HPDE6-E6E7 (cell line): ENCODE measurements around the gene ASTN1.

Experiments
- DNase-seq: peaks from one replicate; pipeline ENCODE4 v3.0.0; 2011; ENCODE audit warnings: missing footprints; ENCODE audit errors: extremely low spot score

Gene ASTN1

DNA sequence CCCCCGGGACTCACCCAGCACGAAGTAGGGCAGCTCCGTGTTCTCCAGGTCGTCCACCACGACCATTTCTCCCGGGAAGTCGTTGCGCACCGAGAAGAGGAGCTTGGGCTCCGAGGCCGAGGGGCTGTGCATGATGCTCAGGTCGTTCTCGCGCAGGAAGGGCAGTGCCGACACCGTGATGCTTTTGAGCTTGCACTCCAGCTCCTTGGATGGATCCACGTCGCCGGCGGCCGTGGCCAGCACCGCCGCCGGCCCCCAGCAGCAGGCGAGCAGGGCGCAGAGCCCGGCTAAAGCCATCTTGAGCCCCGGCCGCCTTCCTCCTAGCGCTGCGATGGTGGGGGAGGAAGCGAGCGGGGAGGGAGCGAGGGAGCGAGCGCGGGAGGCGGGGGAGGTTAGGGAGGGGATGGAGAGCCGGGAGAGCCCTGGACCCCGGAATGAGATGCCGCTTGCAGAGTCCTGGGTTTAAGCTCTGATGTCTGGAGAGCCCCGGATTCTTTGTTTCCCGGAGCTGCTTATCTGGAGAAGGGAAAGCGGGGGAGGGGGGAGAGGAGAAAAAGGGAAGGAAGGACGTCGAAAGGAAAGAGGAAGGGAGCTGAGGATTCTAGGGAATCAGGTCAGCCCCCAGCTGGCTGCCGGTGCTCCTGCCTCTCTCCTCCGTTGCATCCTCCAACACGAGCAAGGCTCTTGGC lies at the start of gene ASTN1:
TSS of gene ASTN1 (minus strand) at position 333 of the 689 bp plus-strand sequence. CDS start at position 297, 36 bp downstream.
- DNase-seq = no peak

DNA sequence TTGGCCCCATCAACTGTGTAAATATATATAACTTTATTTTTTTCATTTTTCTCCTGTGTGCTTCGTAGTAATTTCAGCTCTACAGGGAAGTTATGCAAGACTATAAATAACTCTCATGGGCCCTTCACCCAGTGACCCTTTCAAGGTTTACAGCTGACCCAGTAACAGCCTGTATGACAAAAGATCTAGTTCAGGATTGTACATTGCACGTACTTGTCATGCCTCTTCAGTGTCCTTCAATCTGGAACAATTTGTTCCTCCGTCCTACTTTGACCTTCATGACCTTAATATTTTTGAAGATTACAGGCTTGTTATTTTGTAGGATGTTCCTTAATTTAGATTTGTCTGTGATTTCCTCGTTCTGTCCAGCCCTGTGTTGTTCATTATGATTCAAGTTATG lies 46.7 kb upstream of the ASTN1 start:
- no peak for DNase-seq

DNA sequence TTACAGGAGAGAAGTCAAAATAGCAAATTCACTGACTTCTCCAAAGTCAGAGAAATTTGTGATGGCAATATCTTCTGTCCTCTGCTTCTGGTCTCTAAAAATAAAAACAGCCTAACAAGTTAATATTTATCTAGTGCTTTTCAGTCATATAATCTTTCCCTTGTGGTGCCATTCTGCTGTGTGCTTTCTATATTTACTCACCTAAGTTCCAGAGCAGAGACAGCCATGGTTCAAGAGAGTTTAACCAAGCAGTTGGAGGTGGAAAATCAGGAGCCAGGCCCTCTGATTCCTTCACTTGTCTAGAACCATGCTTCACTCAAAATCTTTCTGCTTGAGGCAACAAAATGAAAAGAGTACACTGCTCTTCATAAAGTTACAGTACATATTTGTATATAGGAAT lies 45.6 kb upstream of the ASTN1 start:
- DNase-seq = no peak

DNA sequence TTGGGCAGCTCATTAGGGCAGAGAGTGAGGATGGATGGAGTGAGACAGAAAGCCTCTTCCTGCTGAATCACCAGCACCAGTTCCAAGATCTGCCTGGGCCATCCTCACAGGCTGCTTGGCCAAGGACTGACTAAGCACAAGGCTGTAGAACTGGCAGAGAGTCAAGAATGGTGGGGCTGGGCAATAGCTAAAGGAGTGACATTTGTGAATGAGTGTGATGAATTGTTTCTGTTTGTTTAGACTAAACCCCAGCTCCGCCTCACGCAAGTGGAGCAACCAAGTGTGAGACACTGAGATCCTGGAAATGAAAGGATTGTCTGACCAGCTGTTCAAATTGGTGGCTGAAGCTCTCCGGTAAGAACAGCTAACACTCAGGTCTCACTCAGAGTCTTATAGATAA lies 44.8 kb upstream of the ASTN1 start:
- peak; percentile 80 for DNase-seq

DNA sequence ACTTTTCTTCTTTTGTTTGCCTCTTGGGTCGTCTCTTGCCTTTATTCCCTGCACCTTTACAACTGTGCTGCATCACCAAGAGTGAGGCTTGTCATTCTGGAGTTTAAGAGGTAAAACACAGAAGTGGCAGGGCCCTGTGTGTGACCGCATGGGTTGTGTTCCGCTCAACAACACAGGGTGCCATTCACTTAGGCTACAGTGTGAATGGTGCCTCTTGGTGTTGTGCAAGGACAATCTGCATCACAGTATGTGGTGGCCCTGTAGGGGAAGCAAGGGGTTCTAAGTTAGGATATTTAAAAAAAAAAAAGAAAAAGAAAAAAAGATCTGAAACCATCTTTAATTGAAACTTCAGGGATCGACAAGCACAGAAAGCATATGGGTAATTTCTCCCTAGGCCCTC lies 44.4 kb upstream of the ASTN1 start:
- no peak for DNase-seq

DNA sequence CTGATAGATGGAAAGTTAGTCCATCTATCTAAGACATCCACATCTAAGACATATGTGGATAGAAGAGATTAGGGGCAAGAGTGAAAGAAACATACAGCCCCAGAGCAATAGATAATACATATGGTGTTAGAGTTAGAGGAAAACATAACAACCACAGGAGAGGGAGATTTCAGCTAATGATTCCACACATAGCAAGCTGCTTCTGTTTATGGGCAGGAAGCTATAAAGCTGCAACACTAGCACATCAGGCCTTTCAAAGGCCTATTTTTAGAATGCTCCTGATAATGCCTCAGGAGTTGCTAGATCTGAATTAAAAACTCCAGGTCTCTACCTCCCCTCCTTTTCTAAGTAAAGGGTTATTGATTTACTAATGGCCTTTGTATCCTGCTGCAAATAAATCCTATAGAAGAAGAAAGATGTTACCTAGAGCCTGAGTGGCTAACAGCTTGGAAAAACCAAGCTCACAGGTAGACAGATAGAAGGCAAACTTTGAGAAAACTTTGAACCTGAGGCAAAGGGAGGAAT lies 42.4 kb upstream of the ASTN1 start:
- DNase-seq = no peak

DNA sequence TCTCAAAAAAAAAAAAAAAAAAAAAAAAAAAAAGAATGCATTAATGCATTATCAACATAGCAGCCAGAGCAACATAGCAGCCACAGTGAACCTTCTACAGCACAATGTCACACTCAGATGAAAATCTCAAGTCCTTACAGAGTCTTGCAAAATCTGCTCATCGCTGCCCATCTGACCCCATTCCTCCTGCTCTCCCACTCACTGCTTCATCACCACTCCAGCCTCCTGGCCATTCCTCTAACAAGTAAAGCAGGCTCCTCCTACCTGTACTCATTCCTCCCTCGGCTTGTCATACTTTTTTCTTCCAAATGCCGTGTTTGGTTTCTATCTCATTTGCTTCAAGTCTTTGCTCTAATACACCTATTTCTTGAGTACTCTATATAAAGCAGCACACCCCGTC lies 35.8 kb upstream of the ASTN1 start:
- no peak for DNase-seq

DNA sequence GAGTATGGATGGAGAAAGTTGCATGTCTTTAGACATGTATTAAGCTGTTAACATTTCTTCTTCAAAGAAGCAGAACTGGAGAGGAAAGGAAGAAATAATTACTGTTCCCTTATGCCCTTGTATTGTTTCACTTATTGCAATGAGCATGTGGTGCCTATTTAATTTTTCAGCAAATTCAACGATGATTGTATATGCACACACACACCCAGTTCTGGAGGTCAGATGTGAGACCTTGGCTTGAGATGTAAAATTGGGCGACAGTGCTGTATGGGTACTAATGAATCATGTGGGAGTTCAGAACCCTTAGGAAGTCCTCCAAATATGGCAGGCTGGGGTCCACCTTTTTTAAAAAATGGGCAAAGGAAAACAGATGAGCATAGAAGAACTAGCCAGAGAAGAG lies 33.7 kb upstream of the ASTN1 start:
- no peak for DNase-seq

DNA sequence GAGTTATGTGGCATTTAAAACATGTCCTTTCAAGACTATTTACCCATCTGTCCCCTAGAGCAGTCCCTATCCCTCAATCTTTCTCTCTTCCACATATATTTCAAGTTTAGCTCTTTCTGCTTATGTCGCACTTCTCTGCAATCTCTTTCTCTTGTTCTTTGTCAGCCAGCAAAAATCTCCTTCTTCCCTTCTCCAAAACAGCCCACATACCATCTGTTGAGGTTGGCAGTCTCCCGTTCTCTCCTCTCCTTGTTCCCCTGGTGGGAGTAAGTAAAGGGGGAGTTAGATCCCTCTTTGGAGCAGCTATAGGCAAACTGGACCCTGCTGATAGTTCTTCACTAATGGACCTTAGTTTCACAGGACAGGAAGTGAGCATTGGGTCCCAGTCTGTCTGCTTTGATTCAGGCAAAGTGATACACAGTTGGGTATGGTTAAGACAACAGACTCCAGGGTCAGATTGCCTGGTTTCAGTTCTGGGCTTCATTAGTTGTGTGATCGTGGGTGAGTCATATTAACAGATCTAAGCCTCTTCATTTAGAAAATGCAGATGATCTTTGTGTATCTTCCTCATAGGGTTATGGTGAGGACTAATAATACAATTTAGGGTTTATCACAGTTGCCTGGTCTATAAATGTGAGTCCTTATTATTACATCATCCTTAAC lies 25.9 kb upstream of the ASTN1 start:
- no peak for DNase-seq

DNA sequence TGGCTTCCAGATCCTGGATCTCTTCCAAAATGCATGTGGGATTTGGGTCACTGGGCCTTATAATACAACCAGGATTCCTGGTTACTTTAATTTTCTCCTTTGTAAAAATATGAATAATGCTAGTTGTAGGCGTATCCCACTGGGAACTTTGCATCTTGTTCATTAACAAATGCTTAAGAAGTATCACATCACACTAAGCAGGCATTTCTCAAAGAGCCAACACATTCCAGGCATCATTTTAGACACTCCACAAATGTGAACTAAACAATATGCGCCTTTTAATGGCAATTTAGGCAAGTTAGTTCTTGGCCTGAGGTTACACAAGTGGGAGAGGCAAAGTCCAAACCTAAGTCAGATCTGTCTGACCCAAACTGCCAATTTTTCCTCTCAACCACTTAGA lies 22.1 kb upstream of the ASTN1 start:
- DNase-seq = no peak

DNA sequence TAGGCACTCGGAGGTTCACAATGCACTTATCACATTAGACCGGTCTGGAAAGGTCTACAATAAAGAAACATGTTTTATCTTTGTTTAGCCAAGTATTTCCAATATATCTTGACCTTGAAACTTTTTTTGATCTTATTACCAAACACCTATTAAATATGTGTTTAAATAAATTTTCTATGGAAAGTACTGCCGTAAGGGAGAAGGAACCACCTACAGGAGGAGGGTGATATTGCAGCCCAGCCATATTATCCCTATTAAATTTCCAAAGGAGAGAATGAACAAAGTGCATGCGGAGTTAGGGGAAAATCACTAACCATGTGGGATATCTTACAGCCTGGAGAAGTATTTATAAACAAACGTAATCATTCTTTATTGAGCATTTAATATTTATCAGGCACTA lies 20.7 kb upstream of the ASTN1 start:
- DNase-seq = no peak

DNA sequence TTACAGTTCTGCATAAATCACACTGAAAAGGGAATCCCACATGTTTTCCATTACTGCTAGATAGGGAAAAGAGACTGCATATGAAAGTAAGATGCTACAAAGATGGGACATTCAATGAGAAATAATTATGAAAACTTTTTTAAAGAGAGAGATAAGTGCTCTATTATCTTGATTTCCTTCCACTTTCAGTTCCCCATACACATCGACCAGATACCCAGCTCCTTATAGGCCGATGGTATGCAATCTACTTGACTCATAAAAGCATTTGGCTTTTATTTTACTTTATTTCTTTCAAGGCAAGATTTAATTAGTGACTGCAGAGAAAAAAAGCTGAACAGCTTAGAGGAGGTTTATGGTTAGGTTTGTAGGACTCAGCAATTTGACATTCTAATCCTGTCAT lies 19.3 kb upstream of the ASTN1 start:
- DNase-seq = no peak

DNA sequence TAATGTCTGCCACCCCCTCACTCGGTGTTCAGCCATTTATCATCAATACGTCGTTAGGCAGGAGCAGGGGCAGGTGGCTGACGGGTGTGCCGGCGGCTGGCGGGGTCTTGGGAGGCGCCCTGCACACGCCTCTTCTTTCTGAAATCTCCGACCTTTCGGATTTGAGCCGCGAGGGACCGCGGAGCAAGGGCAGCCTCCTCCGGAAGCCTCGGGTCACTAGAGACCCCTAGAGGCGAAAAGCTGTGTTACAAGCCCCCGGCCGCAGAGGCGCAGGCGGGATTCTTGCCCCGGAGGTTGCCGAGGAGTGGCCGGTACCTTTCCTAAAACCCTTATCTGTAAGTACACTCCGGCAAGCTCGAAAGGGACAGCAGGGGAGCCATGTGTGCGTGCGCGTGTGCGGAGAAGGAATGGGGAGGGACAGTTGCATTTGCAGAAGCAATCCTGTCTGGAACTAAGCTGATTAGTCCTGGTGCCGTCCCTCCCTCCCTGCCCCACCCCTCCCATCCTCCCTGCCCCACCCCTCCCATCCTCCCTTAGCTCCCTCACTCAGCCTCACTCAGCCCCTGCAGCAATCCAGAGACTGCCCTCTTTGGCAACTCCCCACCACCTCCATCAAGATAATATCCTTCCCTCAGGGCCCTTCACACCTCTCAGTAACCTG lies 17.2 kb upstream of the ASTN1 start:
- DNase-seq = peak; percentile 45

DNA sequence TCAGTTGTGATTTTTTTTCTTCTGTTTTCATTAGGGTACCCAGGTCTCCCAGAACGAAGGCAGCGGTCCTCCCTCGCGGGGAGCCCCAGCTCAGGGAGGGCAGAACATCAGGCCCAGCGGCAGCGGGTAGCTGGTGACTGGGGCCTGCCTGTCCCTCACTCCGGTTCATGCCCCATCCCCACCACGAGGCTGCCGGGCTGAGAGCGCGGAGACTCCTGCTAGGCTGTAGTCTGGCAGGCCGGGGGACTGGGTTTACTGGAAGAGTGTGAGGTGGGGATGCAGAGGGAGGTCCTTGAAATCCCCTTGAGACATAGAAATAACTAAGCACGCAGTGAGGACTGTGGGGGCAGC lies 16.7 kb upstream of the ASTN1 start:
- DNase-seq = no peak

DNA sequence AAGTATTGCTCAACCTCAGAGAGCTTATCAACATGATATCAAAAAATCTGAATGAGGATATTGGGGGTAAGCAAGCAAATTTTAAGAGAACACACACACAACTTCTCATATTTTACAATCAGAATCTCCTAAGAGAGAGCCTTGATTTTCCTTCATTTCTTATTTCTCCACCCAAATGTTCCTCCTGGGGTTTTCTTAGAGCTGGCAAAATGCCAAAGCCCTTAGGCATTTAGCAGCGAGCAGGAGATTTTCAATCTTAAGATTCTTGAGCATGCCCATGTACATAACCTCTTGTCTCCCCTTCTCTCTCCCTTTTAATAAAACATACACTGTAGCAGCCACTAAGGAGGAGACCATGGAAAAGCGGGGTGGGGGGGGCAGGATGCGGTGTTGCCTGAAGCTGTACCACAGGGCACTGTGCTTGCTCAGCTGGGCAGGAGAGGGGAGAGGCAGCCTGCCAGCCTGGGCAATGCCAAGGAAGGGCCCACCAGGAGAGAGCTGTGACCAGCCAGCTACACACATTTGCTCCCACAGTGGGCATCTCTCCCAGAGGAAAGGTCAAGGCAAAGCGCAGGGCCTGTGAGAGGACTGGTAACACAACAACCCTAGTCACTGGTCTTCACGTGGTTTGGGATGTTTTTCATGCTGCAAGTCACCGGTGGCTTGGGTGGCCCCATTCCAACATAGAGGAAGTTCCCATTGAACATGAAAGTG lies 10.6 kb upstream of the ASTN1 start:
- no peak for DNase-seq

DNA sequence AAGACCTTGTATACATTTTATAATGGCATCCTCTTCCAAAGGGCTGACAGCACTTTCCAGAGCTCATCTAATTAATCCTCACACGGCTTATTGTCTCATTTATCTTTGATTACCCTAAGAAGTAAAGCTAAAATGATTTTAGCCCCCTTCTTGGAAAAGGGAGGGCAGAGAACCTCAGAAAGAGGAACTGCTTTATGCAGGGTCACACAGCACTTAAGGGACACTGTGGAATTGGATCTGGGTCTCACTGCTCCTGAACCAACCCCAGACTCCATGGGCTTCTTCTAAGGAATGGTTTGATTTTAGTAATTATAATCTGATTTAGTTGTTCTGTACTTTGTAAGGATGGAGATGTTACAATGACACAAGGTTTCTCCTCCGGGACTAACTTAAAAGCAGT lies 9.5 kb upstream of the ASTN1 start:
- DNase-seq = no peak

DNA sequence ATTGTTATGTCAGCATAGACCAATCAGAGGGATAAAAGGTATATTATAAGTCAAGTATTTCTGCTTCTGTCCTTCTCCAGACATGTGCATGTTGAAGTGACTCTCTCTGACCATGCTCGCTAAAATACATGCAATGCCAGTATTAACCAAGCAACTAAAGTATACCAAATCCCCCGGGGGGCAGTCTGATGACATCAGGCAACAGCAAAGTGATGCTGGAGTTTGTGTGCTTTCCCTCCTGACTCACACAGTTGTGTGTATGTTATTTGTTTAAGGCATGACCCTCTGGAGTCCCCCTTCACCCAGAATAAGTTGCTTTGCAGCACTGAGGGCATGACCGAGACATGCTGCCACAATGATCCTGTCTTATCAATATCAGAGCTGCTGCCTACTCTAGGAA lies 8.4 kb upstream of the ASTN1 start:
- no peak for DNase-seq

DNA sequence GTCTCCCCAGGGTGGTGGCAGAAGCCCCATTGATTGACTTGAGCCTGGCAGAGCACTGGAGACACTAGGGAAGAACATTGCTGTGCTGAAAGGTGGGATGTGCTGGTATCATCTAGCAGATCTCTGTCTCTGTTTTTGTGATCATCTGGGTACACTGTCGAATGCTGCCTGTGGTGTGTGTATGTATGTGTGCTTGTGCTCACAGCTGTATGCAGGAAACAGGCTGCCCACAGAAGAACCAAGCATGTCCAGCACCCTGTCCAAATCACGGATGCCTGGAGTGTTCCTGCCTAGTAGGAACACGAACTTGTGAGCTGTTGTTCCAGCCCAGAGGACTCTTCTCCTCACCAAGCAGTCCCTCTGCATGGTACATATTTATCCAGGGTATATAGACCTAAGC lies 7.8 kb upstream of the ASTN1 start:
- no peak for DNase-seq

DNA sequence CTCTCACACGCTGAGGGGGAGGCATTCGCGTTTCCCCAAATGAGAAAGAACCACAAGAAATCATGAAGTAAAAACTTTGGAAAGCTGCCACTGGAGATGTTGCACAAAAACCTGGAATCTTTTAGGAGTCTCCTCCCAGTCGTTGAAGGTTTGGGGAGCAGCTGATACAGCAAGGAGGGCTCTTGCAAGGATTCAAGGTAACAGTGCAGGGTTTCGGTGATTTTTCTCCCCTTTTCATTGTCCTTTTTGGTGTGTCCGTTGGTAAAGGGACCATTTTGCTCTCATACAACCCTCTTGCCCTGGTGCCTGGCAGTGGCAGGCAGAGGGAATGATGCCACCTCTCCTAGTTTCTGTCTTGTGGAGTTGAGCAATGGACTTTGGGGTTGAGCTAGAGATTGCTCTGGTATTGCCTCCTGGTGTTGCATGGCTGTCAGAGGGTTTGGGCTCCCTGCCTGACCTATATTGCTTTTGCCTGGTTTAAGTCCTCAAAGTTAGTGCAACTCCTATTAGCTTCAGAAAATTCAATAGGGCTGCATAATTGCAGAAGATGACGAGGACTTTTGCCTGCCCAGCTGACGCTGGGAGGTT lies 7.1 kb upstream of the ASTN1 start:
- no peak for DNase-seq

DNA sequence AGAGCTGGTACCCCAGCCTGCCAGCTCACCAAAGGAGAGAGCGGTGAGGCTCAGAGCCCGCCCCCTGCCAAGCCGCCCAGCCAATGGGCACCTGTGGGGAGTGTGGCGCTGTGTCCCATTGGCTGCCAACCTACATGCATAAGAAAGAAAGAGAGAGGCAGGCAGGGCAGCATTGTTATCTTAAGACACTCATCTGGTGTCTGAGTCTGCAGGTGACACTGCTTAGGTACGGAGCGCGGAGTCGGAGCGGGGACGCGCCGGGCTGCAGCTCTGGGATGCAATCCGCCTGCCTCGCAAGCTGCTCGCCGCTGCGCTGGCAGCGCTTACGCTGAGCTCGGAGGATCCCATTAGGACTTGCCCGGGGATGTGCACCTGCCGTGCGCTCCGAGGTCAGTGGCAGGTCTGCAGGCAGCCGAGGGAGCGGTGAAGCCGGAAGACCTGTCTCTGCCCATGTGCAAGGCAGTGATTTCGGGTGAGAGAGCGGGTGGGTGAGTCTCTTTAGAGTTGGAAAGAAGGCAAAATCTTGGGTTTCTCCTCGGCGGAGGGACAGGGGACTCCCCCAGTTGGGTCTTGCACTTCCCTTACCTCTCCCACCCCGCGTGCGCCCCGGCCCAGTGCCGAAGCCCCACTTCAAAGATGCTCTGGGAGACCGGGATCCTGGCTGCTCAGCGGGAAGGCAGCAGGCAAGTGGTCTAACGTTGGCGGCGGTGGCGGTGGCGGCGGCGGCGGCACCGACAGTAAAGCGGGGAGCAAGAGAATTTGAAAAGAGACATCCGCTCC lies 6.4 kb upstream of the ASTN1 start, which contains the start of gene BRINP2:
TSS of gene BRINP2 (plus strand) at position 203 of the 780 bp plus-strand sequence. CDS start 58,919 bp downstream, outside the sequence.
- no peak for DNase-seq

DNA sequence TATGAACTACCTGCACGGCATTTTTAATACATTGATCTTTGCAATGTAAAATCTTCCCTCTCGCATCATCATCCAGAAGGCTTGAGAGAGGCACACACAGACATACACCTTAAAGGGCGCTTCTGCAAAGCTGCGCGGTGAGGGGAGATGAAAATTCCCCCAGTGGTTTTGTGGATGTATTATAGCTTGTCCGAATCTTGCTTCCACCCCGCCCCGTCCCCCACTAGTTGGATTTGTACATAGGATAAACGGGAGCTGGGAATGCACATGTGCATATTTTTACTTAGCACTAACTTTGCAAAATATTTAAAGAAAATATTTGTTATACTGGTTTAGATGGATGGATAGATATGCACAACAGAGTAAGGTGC lies 542 bp upstream of the ASTN1 start:
- DNase-seq = no peak
